Skin epidermis (tissue), 12 donors: ENCODE data around the gene ADCY1.

Source experiments
- H3K27ac ChIP-seq, 21 experiments: fragments of 200-600 bp; sonication (generic) in 11 of 21; one replicate each; pipeline ENCODE4 v1.5.0; 2020; ENCODE audit warnings: mild to moderate bottlenecking in 3 of 21, inconsistent platforms in 2 of 21, moderate library complexity in 2 of 21
- H3K4me3 ChIP-seq, 7 experiments: fragments of 200-600 bp; sonication (generic) in 2 of 7; one replicate each; pipeline ENCODE4 v1.5.0; 2020; ENCODE audit warnings: inconsistent platforms in 2 of 7, mild to moderate bottlenecking in 2 of 7, moderate library complexity in 1 of 7

ADCY1 gene

DNA sequence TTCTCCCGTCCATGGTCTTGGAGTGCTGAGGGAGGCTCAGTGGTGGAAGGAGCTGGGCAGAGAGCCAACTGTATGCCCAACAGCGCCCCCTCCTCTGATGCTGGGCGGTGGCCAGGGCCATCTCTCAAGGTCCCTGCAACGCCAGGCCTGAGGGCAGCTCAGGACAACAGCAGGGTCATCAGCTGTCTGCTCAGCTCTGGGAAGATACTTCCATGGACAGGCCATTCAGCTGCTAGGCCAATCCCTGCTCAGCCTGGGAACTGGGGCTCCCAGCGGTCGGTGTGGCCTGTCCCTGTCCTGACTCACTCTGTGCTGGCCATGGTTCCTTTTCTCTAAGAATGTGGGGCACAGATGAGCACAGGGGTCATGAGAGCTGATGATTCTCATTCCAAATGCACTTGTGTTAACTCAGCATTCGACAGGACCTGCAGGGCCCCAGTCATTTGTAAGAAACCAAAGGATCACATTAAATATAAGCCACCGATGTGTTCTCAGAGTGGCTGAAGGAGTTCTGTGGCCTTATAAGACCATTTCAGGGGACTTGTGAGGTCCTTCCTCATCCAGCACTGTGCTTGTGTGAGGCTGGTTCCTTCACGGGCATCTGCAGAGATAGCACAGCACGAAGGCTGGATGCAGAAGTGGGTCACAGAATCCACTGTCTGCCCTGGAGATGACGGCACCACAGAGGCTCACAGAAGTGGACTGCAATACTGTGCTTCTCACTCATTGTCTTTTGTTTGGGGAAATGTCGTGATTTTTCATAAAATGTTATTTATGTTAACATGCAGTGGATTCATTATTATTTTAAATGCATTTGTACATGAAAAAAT is 73.0 kb downstream of the ADCY1 start:
- Histone ChIP-seq H3K27ac (no peak overlapping the region), H3K4me3 (no peak overlapping the region)

DNA sequence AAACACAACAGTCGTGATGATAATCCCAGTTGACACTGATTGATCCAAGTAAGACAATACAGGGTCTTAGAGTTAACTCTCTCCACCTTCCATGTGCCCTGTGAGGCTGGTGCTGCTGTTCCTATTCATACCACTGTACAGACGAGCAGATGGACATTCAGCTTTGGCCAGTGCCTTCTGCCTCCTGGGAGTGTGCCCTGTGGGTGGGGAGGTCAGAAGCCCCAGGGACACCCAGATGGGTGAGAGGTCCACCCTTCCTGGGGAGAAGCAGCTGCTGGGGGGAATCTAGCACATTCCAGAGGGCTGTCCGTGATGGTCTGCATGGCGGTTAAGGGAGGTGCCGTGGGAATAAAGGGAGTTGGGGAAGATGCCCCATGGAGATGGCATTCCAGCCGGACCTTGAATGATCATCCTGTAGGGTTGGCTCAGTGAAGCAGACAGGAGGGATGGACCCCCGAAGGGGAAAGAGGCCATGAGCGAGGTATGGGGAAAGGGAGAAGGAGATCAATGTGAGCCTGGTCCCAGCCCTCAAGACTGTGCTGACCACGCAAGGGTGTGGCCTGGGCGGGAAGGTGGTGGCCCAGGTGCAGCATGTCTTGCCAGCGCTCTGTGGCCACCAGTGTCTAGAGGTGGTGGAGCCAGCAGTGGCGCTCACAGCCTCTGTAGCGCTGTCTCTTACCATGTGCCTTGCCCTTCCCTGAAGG is 74.0 kb downstream of the ADCY1 start:
- H3K4me3 ChIP-seq, result no peak overlapping the region
- H3K27ac ChIP-seq, result no peak overlapping the region

DNA sequence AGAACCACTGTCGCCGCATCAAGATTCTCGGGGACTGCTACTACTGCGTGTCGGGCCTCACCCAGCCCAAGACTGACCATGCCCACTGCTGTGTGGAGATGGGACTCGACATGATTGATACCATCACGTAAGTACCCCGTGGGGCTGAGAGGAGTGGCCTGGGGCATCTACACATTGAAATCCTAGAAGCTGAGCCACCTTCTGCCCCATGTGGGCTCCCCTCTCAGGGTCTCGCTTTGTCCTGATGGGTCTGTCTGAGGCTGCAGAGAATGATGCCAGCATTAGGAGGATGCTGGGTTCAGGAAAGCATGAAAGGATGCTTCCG is 74.5 kb downstream of the ADCY1 start:
- Histone ChIP-seq H3K4me3 (no peak overlapping the region), H3K27ac (no peak overlapping the region)

GRCh38 chr7:45649560-45650346 is 75.6 kb downstream of the ADCY1 start:
- Histone ChIP-seq H3K4me3 (no peak overlapping the region), H3K27ac (no peak overlapping the region)

GRCh38 chr7:45650404-45651394 is 76.5 kb downstream of the ADCY1 start:
- Histone ChIP-seq H3K27ac (no peak overlapping the region), H3K4me3 (no peak overlapping the region)

- no peak overlapping the region for H3K27ac ChIP-seq
- no peak overlapping the region for H3K4me3 ChIP-seq
Measured at GRCh38 chr7:45651540-45651939, 77.4 kb downstream of the ADCY1 start.

GRCh38 chr7:45652630-45653029 is 78.5 kb downstream of the ADCY1 start:
- Histone ChIP-seq H3K4me3 (no peak overlapping the region), H3K27ac (no peak overlapping the region)

DNA sequence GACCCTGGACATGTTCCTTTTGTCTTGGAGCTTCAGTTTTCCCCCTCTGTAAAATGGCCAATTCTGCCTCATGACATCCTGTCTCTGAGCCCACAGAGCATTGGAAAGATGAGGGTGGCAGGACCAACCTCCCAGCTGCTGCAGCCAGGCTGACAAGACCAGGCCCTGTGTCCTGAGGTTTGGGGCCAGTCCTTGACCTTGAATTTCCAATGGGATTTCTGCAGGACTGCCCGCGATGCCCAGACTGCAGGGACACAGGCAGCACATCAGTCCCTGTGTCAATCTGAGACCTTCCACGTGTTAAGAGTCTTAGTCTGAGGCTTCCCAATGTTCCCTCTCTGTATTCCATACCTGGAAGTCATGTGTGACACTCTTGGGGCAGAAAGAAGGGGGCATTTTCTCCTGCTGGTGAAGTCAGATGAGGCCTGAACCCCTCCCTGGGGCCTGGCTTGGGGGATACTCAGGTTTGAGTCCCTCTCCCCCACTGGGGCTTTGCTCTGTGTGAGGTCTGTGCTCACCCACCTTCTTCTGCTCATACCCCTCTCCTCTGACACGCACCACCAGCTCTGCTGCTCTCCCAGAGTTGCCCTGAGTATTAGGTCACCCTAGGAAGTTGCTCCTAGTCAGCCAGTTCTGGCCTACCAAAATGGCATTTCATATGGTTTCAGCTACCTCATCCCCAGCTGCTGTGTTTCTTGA is 79.2 kb downstream of the ADCY1 start:
- Histone ChIP-seq H3K27ac (no peak overlapping the region), H3K4me3 (no peak overlapping the region)

DNA sequence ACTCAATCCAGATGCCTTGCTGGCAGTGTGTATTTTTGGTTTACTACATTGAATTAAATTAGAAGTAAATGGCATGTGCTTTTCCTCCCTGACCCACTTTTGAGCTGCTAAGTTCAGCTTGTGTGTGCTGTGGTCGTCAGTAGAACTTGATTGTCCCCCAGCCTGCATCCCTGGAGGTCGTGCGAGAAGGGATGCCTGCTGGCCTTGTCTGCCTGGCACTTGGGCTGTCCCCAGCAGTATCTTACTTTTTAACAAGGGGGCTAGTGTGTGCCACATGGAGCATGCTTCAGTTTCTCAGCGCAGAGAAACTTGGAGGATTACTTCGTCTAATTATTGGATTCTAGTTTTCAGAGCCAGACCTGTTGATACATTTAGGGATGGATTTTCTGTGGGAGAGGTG is 80.2 kb downstream of the ADCY1 start:
- Histone ChIP-seq H3K4me3 (no peak overlapping the region), H3K27ac (no peak overlapping the region)

GRCh38 chr7:45655539-45655938 is 81.4 kb downstream of the ADCY1 start:
- Histone ChIP-seq H3K27ac (no peak overlapping the region), H3K4me3 (no peak overlapping the region)

GRCh38 chr7:45656431-45656830 is 82.3 kb downstream of the ADCY1 start:
- H3K27ac ChIP-seq, result no peak overlapping the region
- H3K4me3 ChIP-seq, result no peak overlapping the region

GRCh38 chr7:45657136-45657889 is 83.1 kb downstream of the ADCY1 start:
- Histone ChIP-seq H3K4me3 (no peak overlapping the region), H3K27ac (no peak overlapping the region)

DNA sequence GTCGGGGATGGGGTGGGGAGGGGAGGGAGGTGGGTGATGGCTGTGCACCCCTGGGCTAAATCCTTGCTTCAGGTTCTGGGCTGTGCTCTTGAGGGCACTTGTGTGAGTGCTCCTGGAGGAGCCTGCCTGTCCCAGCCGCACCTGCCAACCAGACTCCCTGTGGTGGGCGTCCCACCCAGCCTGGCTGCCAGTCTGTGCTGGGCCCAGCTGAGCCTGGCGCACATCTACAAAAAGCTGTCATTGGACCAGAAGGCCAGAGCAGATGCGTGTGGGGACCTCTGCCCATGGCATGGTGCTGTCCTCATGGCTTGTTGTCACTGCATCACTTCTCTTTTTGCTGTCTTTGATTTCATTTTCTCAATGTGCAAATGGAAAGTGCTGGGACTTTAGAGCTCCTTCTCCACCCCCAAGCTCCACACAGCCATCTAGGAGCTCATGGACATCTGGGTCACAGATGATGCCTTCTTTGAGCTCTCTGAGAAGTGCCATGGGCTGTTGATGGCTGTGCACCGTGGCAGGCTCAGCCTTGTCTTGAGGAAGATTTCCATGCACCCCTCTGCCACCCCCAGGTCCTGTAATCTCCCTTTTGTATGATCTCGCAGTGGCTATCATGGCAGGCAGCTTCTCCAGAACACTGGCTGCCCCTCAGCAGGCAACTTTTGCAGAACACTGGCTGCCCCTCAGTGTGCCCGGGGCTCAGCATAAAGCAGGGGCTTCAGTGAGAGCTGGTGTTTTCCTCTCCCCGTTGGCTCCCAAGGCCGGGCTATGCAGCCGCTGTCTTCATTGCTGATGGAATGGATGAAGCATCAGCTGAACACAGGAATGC is 83.9 kb downstream of the ADCY1 start:
- no peak overlapping the region for H3K27ac ChIP-seq
- H3K4me3 ChIP-seq, result no peak overlapping the region

DNA sequence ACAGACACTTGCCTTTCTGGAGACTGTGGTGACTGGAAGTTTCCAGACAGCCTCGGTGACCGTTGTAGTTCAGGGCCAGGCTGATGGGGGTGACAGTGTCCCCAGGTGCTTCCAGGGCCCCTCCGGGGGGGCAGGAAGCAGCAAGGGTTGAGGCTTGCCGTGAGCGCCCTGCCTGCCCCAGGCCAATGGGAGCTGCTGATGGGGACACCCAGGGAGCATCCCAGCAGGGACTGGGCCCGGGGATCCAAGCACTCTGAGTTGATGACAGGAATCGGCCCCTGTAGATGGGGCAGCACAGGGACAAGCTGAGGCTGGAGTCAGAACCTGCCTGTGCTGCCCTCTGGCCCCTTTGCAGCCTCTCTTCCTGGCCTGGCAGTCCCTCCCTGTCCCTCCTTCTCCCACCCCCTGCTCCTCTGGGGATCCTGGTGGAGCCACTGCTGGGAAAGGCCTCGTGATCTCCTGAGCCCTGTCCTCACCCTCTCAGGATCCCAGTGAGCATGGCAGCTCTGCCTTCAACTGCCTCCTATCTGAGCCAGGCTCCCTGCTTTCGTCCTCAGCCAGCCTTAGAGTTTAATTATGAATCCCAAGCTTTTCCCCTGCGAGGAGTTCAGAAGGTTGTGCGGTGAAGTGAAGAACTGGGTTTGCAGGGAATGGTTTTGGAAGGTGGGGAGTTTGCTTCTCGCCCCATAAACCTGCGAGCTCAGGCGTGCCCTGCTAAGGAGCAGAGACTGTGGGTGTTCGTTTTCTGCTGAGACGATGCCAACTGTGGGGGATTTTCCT is 84.7 kb downstream of the ADCY1 start:
- Histone ChIP-seq H3K27ac (no peak overlapping the region), H3K4me3 (no peak overlapping the region)

- no peak overlapping the region for H3K4me3 ChIP-seq
Measured at GRCh38 chr7:45659496-45660139, 85.5 kb downstream of the ADCY1 start.

DNA sequence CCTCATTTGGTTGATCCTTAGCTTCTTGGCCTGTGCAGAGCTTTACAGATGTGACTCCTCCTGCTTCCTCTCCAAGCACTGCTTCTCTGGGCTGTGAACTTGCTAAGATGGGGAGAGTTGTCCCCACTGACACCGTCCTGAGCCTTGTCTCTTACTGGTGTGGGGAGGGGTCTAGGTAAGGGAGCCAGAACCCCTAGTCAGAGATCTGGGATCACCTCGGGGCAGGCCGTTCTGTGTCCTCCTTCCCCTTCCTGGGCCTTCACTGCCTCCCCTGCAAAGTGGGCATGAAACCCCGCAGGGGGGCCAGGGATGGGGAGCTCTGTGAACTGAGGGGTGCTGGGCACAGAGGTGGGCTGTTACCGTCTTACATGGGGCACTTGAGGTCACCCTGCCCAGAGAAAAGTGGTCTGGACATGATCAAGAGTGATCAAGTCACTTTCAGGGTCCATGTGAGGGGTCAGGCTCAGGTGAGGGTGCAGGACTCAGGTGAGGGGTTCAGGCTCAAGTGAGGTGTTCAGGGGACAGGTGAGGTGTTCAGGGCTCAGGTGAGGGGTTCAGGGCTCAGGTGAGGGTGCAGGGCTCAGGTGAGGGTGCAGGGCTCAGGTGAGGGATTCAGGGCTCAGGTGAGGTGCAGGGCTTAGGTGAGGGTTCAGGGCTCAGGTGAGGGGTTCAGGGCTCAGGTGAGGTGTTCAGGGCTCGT is 86.2 kb downstream of the ADCY1 start:
- Histone ChIP-seq H3K4me3 (no peak overlapping the region), H3K27ac (no peak overlapping the region)

More at GRCh38 chr7:45659496-45660139, 85.5 kb downstream of the ADCY1 start:
- H3K27ac ChIP-seq, result no peak overlapping the region
